Tibial artery (tissue), 4 donors: ENCODE data around the gene SLC1A7.

Experiments used
- DNase-seq, 2 donors: peaks; one replicate each; pipeline ENCODE4 v3.0.0-alpha.2; 2019
- H3K27ac ChIP-seq, 2 donors: fragments of 200-600 bp; sonication (generic) in 1 of 2; 1 replicate in 1 of 2; 2 replicates in 1 of 2; pipeline ENCODE4 v1.5.1; 2018 to 2019; ENCODE audit warnings: mild to moderate bottlenecking in 1 of 2
- H3K27me3 ChIP-seq, 2 donors: fragments of 200-600 bp; sonication (generic) in 1 of 2; one replicate each; pipeline versions ENCODE4 v1.5.1 to v1.6.0; 2016 to 2019
- H3K36me3 ChIP-seq, 3 donors: fragments of 200-600 bp; sonication (generic) in 2 of 3; one replicate each; pipeline ENCODE4 v1.5.1; 2016 to 2019; ENCODE audit warnings: mild to moderate bottlenecking in 2 of 3
- H3K4me1 ChIP-seq, 4 donors: fragments of 200-600 bp; sonication (generic) in 2 of 4; 1 replicate in 3 of 4; 2 replicates in 1 of 4; pipeline ENCODE4 v1.5.1; 2016 to 2019
- H3K4me3 ChIP-seq, 2 donors: fragments of 200-600 bp; sonication (generic) in 1 of 2; 1 replicate in 1 of 2; 2 replicates in 1 of 2; pipeline ENCODE4 v1.5.1; 2018 to 2019; ENCODE audit warnings: mild to moderate bottlenecking in 2 of 2
- H3K9me3 ChIP-seq, 3 donors: fragments of 200-600 bp; sonication (generic) in 1 of 3; one replicate each; pipeline ENCODE4 v1.5.1; 2016 to 2019
- CTCF ChIP-seq, 2 experiments: fragments of 200-600 bp in 1 of 2; fragments of 450-650 bp in 1 of 2; IDR thresholded peaks; one replicate each; pipeline ENCODE4 v1.5.1; 2017 to 2019; ENCODE audit warnings: antibody characterized with exemption in 2 of 2, mild to moderate bottlenecking in 1 of 2, moderate library complexity in 1 of 2
- intact Hi-C: fragments of 100-400 bp; cut with DNase I; formaldehyde crosslinking; loops from one replicate; pipeline ENCODE4 v1.15.0; 2023; ENCODE audit warnings: low total_unique reads

Gene SLC1A7

GRCh38 chr1:53162621-53163020 is 20.2 kb upstream of the SLC1A7 start:
- no peak for DNase-seq
- no peaks in the 10 kb centered on the region for H3K4me1 ChIP-seq
- no peaks in the 10 kb centered on the region for H3K27me3 ChIP-seq
- H3K4me3 ChIP-seq: no peak overlapping the region
- intact Hi-C loops: no loop called here
- no peak for TF ChIP-seq CTCF (IDR thresholded peaks at IDR 0.05)
- H3K9me3 ChIP-seq: no peaks in the 10 kb centered on the region
- no peaks in the 10 kb centered on the region for H3K36me3 ChIP-seq
- H3K27ac ChIP-seq: no peak overlapping the region

GRCh38 chr1:53160924-53161378 is 18.5 kb upstream of the SLC1A7 start:
- Histone ChIP-seq H3K27me3 (no peaks in the 10 kb centered on the region), H3K36me3 (no peaks in the 10 kb centered on the region), H3K27ac (no peak overlapping the region), H3K9me3 (no peaks in the 10 kb centered on the region), H3K4me1 (no peaks in the 10 kb centered on the region), H3K4me3 (no peak overlapping the region)
- DNase-seq: no peak
- intact Hi-C loops: no loop called here
- no peak for TF ChIP-seq CTCF (IDR thresholded peaks at IDR 0.05)

GRCh38 chr1:53158900-53159299 is 16.5 kb upstream of the SLC1A7 start:
- H3K36me3 ChIP-seq: no peaks in the 10 kb centered on the region
- intact Hi-C loops: no loop called here
- no peaks in the 10 kb centered on the region for H3K27me3 ChIP-seq
- no peaks in the 10 kb centered on the region for H3K9me3 ChIP-seq
- H3K4me1 ChIP-seq: peaks cover 0 to 4% (median 0%) of the 10 kb centered on the region in 4 donors
- TF ChIP-seq CTCF (IDR thresholded peaks at IDR 0.05): no peak
- no peak overlapping the region for H3K4me3 ChIP-seq
- no peak overlapping the region for H3K27ac ChIP-seq
- no peak for DNase-seq

- H3K36me3 ChIP-seq: no peaks in the 10 kb centered on the region
- H3K4me3 ChIP-seq: no peak overlapping the region
- DNase-seq: no peak
- no peak overlapping the region for H3K27ac ChIP-seq
- intact Hi-C loops: no loop called here
- H3K4me1 ChIP-seq: peaks cover 0 to 15% (median 0%) of the 10 kb centered on the region in 4 donors
- H3K9me3 ChIP-seq: no peaks in the 10 kb centered on the region
- H3K27me3 ChIP-seq: no peaks in the 10 kb centered on the region
- TF ChIP-seq CTCF (IDR thresholded peaks at IDR 0.05): no peak
These were observed 14.3 kb upstream of the SLC1A7 start for GRCh38 chr1:53156783-53157182.

GRCh38 chr1:53155945-53156344 is 13.5 kb upstream of the SLC1A7 start:
- Histone ChIP-seq H3K27me3 (no peaks in the 10 kb centered on the region), H3K36me3 (no peaks in the 10 kb centered on the region), H3K9me3 (no peaks in the 10 kb centered on the region), H3K4me1 (peaks cover 0 to 15% (median 0%) of the 10 kb centered on the region in 4 donors), H3K27ac (no peak overlapping the region), H3K4me3 (no peak overlapping the region)
- intact Hi-C loops: no loop called here
- TF ChIP-seq CTCF (IDR thresholded peaks at IDR 0.05): no peak
- no peak for DNase-seq

- Histone ChIP-seq H3K27me3 (no peaks in the 10 kb centered on the region), H3K4me1 (peaks cover 0 to 15% (median 0%) of the 10 kb centered on the region in 4 donors), H3K4me3 (no peak overlapping the region), H3K36me3 (no peaks in the 10 kb centered on the region), H3K9me3 (no peaks in the 10 kb centered on the region), H3K27ac (no peak overlapping the region)
- DNase-seq: no peak
- intact Hi-C loops: no loop called here
- TF ChIP-seq CTCF (IDR thresholded peaks at IDR 0.05): no peak
These were observed 13.1 kb upstream of the SLC1A7 start for GRCh38 chr1:53155534-53155933.
